Adrenal gland (tissue), 5 donors: ENCODE results near the gene RALGAPB.

ENCODE experiments used
- CTCF ChIP-seq, 6 experiments: fragments of 450-650 bp in 4 of 6; fragments of 200-600 bp in 2 of 6; sonication (generic) in 1 of 6; IDR thresholded peaks; 1 replicate in 5 of 6; 2 replicates in 1 of 6; pipeline versions ENCODE4 v1.5.1 to v1.8.0; 2016 to 2021; ENCODE audit warnings: antibody characterized with exemption in 6 of 6, mild to moderate bottlenecking in 2 of 6, moderate library complexity in 1 of 6
- POLR2A ChIP-seq, 2 donors: fragments of 450-650 bp; IDR thresholded peaks; one replicate each; pipeline ENCODE4 v1.6.1; 2017; ENCODE audit warnings: antibody characterized with exemption in 2 of 2, mild to moderate bottlenecking in 2 of 2, moderate library complexity in 1 of 2
- donor health status: DM: no; HTN: no; CAD: no.

GRCh38 chr20:38445901-38446425 lies 26.7 kb upstream of the RALGAPB start:
- TF ChIP-seq POLR2A (IDR thresholded peaks at IDR 0.05) (no peak), CTCF (IDR thresholded peaks at IDR 0.05) (no peak)
